ENCODE measurements around the gene ICAM5.
A peak's percentile ranks its signal among the peaks of the same experiment; 100 is the strongest.

The ICAM5 gene

GRCh38 chr19:10317045-10317856, 27.5 kb downstream of the ICAM5 start:
- H3K4me3 ChIP-seq (ENCODE audit: low read depth, low read length) = no peak overlapping the region

DNA sequence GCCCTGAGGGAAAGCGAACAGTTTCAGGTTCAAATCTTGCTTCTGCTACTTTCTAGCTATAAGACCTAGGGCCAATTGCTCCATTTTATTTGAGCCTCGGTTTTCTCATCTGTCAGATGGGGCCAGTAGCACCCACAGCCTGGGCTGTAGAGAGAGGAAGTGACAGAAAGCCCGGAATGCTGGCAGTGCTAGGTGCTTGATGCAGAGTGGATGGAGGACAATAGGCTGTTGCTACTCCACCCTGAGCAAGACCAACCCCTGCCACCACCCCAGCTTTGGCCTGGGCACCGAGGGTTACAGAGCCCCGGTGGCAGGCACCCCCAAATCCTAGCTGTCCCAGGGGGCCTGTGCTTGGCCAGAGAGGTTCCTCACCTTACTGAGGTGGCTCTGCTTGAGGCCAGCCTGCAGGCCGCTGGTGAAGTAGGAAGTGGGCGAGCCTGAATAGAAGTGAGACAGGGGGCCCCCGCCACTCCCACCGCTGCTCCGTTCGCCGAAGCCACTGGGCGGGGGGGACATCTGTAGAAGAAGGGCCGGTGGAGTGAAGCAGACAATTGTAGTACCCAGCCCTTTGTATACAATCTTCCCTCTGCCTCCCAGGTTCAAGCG, 28.2 kb downstream of the ICAM5 start:
- H3K4me3 ChIP-seq (ENCODE audit: low read depth, low read length) = no peak overlapping the region

GRCh38 chr19:10318807-10319682, 29.3 kb downstream of the ICAM5 start:
- no peak overlapping the region for H3K4me3 ChIP-seq (ENCODE audit: low read depth, low read length)

- H3K4me3 ChIP-seq (ENCODE audit: low read depth, low read length) = no peak overlapping the region
Observed at GRCh38 chr19:10320602-10321416, 31.1 kb downstream of the ICAM5 start.

GRCh38 chr19:10321417-10321797, 31.7 kb downstream of the ICAM5 start:
- H3K4me3 ChIP-seq (ENCODE audit: low read depth, low read length) = no peak overlapping the region

DNA sequence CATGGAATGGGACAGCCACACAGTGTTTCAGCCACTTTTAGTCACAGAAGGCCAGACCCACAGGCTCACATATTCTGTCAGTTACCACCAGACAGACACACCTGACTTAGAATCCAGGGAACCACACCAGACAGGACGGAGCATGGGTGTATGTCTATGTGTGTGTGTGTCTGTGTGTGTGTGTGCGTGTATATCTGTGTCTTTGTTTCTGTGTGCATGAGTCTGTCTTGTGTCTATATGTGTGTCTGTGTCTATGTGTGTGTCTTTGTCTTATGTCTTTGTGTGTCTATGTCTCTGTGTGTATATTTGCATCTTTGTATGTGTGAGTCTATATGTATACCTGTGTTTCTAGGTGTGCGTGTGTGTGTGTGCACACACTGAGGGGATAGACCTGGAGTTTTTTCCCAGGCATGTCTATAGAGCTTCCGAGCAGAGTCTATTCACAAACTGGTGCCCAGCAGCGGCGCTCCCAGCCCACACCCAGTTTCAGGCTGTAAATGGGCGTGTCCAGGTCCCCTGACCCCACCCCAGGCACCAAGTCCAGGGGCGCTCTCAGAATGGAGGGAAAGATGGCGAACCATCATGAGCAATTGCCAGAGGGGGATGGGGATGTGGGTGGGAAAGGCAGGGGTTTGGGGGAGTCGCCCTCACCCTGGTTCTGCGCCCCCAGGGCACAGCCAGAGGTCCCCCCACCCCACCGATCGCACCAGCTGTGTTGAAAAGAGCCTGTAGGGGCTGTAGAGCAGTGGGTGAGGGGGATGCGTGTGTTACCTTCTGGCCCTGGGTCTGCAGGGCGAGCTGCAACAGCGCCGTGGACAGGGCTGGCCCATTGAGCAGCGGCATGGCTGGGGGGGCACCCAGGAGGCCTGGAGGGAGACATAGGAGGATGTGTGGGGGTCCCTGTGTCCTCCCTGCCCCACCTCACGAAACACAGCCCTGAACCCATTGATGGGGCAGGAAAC, 32.4 kb downstream of the ICAM5 start:
- no peak overlapping the region for H3K4me3 ChIP-seq (ENCODE audit: low read depth, low read length)

- no peak overlapping the region for H3K4me3 ChIP-seq (ENCODE audit: low read depth, low read length)
Observed at GRCh38 chr19:10325732-10326131, 36.0 kb downstream of the ICAM5 start.

DNA sequence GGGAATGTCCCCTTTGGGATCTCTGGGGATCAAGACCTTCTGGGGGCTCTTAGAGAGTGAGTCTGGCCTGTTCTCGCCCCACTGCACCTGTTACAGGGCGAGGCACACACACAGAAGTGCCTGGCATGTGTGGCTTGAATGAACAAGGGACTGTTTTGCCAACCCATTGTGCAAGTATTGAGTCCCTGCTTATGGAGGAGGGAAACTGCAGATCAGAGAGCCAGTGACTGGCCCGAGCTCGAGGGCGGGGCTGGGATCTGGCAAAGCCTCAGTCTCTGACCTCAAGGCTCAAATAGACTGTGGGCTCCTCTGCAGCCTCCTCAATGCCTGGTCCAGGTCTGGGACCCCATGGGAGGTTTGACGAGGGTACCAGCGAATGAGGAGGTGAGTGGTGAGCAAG, 38.0 kb downstream of the ICAM5 start:
- no peak overlapping the region for H3K4me3 ChIP-seq (ENCODE audit: low read depth, low read length)

DNA sequence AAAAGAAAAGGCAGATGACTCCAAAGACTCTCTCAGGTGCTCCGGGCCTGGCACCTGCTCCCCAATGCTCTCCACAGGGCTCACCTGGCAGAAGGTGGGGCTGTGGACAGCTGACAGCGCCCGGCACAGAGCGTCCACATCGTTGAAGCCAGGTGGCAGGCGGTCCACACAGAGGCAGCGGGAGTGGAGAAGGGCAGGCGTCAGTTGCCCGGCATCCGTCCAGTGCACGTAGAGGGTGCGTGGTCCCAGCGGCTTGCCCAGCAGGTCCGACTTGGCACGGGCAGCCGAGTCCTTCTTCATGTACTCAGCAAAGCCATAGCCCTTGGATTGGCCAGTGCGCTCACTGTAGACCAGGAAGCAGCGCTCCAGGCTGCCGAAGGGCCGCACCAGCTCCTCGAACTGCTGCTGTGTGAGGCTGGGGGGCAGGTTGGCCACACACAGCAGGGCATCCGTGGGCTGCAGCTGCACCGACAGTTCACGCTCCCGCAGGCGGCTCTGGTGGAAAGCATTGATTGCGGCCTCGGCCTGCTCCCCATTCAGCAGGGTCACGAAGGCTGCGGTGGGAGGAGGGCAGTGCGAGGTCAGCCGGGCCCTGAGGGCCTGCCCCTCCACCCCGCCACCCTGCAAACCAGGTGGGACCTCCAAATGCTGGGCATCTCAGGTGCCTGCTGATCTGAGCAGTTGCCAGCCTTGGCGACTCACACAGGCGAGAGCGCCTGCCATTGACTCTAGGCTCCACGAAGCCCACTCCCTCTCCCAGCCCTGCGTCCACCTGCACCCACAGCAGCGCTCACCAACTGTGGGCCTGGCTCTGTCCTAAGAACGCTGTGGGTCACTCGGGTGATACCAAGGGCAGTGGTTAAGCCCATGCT, 39.0 kb downstream of the ICAM5 start:
- H3K4me3 ChIP-seq (ENCODE audit: low read depth, low read length) = no peak overlapping the region

- H3K4me3 ChIP-seq (ENCODE audit: low read depth, low read length) = no peak overlapping the region
Observed at GRCh38 chr19:10329555-10329954, 39.8 kb downstream of the ICAM5 start.

- peak overlapping the region; percentile 86 for H3K4me3 ChIP-seq (ENCODE audit: low read depth, low read length)
Observed at GRCh38 chr19:10332158-10332964, 42.6 kb downstream of the ICAM5 start.

GRCh38 chr19:10332965-10333757, 43.4 kb downstream of the ICAM5 start, which contains the start of gene RAVER1:
RAVER1 (minus strand) TSS chr19:10333529; CDS start chr19:10333507, 22 bp downstream.
- H3K4me3 ChIP-seq (ENCODE audit: low read depth, low read length) = peak within 1 kb of the TSS; percentile 86

DNA sequence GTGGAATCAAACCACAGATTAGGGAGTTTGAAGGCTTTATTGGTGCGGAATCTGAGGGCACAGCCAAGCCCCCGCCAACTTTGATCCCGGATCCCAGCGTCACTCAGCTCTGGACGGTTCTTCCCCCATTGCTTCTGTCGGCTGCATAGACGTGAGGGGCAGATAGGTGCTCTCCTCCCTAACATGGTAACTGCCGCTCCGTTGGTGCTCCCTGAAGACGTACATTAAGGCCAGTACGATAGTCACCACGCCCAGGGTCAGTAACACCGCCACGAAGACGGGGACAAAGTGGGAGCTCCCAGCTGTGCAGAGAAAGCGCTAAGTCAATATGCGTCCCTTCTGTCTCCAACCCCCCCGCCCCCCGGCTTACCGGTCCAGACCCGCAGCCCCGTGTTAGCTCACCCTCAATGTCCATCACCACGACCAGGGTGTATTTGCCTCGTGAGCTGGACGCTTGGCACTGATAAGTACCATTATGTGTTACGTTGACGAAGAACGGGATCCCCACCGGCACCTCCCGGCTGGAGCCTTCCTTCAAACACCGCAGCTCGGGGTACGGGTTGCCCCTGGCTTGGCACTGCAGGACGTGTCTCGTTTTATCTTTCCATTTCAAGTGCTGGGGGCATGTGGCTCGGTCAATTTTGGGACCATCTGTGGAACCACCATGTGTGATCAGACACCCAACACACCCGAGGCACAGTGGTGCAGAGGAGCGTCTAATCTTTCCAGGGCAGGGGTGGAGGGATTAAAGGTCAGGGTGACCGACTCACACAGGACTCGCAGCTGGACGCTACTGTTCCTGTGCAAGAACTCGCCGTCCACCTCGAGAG, 44.2 kb downstream of the ICAM5 start:
- H3K4me3 ChIP-seq (ENCODE audit: low read depth, low read length) = peak overlapping the region; percentile 86

DNA sequence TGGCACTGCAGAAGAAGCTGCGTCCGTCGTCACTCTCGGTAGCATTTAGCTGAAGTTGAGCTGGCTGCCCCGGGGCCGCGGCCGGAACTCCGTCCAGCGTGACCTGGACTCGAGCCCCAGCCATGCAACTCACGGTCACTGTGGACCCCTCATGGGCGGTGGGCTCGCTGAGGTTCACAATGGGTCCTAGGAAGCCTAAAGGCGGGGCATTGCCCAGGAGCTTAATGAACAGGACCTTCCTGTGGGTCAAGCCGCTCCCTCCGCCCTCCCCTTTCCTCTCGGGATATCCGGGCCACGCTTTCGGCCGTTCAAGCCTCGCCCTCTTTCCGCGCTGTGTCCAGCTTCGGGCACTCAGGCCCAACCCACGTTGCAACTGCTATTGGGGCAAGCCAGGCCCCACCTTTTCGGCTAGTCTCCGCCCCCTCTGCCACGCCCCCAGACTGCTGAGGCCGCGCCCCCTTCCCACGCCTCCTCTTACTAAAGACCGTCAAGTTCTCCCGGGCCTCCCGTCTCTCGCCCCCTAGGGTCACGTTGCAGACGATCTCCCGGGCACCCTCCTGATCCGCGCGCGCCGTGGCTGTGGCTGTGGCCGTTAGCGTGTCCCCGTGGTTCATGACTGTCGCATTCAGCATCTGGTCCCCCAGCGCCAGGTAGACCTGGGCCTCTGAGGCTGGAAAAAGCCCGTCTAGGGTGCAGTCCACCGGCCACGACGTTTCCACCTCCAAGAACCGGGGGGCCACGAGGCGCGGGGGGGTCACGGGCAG, 45.0 kb downstream of the ICAM5 start:
- peak overlapping the region; percentile 86 for H3K4me3 ChIP-seq (ENCODE audit: low read depth, low read length)

DNA sequence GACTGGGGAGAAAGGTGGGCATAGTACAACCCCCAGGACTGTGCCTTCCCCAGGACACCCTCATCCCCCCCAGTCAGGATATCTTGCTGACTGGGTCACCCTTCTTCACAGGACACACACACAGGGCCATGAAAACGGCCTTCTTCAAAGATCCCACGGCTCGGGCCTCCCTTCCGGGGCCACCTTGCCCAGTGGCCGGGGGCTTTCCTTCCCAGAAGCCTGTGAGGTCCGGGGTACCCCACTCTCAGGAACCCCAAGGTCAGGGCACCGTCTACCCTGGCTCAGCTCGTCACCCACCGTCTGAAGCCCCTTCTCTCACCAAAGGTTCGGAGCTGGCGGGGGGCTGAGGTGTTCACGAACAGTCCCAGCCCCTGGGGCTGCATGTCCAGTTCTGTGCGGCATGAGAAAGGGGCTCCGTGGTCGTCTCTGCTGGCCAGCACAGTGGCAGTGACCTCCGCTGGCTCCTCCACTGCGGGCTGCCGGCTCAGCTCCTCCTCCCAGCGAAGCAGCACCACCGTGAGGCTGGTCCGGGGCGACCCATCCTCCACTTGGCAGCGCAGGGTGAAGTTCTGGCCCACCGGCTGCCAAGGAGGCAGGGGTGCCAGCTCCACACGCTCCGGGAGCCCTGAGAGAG, 45.7 kb downstream of the ICAM5 start:
- H3K4me3 ChIP-seq (ENCODE audit: low read depth, low read length) = no peak overlapping the region

All from iPS-11a (cell line).